ENCODE data around the gene SERBP1. TPM values are rescaled to one million over a fixed set of nuclear protein-coding genes. Genes with fewer than 3 reads are reported as not detected.
A peak's percentile ranks its signal among the peaks of the same experiment; 100 is the strongest.

Gene SERBP1
- 100 to 1,000 TPM; 354 to 447 TPM for total RNA-seq

- no peaks in the 10 kb centered on the region for H3K9me3 Mint-ChIP-seq
- H3K36me3 Mint-ChIP-seq, result peaks cover 48 to 55% of the 10 kb centered on the region in 2 donors
- ATAC-seq (peak; percentile 89 to 93), DNase-seq (ENCODE audit: low spot score in 2 of 2) (peak; percentile 91 to 97)
- H3K27ac Mint-ChIP-seq, result peak within 1 kb of the TSS; percentile 97 to 100
Observed at GRCh38 chr1:67430358-67431155, at the start of gene SERBP1. Gene SERBP1, minus strand, starts transcription at chr1:67430402. Its CDS starts 102 bp downstream, at chr1:67430300.

GRCh38 chr1:67479146-67479891, 49.1 kb upstream of the SERBP1 start:
- Mint-ChIP-seq H3K36me3 (no peaks in the 10 kb centered on the region), H3K9me3 (no peaks in the 10 kb centered on the region), H3K27ac (no peak overlapping the region)
- ATAC-seq (peak; percentile 82 to 92), DNase-seq (ENCODE audit: low spot score in 2 of 2) (peak in 1 of 2 donors; percentile 21)

GRCh38 chr1:67476906-67477305, 46.7 kb upstream of the SERBP1 start:
- no peaks in the 10 kb centered on the region for H3K36me3 Mint-ChIP-seq
- ATAC-seq (no peak), DNase-seq (ENCODE audit: low spot score in 2 of 2) (no peak)
- no peak overlapping the region for H3K27ac Mint-ChIP-seq
- no peaks in the 10 kb centered on the region for H3K9me3 Mint-ChIP-seq

GRCh38 chr1:67476006-67476482, 45.8 kb upstream of the SERBP1 start:
- DNase-seq (ENCODE audit: low spot score in 2 of 2), result no peak
- ATAC-seq, result no peak
- Mint-ChIP-seq H3K36me3 (no peaks in the 10 kb centered on the region), H3K9me3 (no peaks in the 10 kb centered on the region), H3K27ac (no peak overlapping the region)

- Mint-ChIP-seq H3K9me3 (no peaks in the 10 kb centered on the region), H3K36me3 (no peaks in the 10 kb centered on the region), H3K27ac (peak overlapping the region in 1 of 2 donors; percentile 7)
- DNase-seq (ENCODE audit: low spot score in 2 of 2) (no peak), ATAC-seq (no peak)
Observed at GRCh38 chr1:67472056-67472455, 41.9 kb upstream of the SERBP1 start.

GRCh38 chr1:67469431-67469830, 39.2 kb upstream of the SERBP1 start:
- no peak for DNase-seq (ENCODE audit: low spot score in 2 of 2)
- no peak overlapping the region for H3K27ac Mint-ChIP-seq
- no peaks in the 10 kb centered on the region for H3K9me3 Mint-ChIP-seq
- no peaks in the 10 kb centered on the region for H3K36me3 Mint-ChIP-seq
- no peak for ATAC-seq

GRCh38 chr1:67468066-67468718, 38.0 kb upstream of the SERBP1 start:
- no peak for ATAC-seq

GRCh38 chr1:67465375-67465774, 35.2 kb upstream of the SERBP1 start:
- no peaks in the 10 kb centered on the region for H3K36me3 Mint-ChIP-seq

More at GRCh38 chr1:67468066-67468718, 38.0 kb upstream of the SERBP1 start:
- no peaks in the 10 kb centered on the region for H3K36me3 Mint-ChIP-seq
- H3K9me3 Mint-ChIP-seq, result no peaks in the 10 kb centered on the region
- no peak overlapping the region for H3K27ac Mint-ChIP-seq
- DNase-seq (ENCODE audit: low spot score in 2 of 2), result no peak

GRCh38 chr1:67464746-67465145, 34.5 kb upstream of the SERBP1 start:
- DNase-seq (ENCODE audit: low spot score in 2 of 2), result no peak
- H3K9me3 Mint-ChIP-seq, result no peaks in the 10 kb centered on the region
- ATAC-seq, result no peak
- H3K36me3 Mint-ChIP-seq, result no peaks in the 10 kb centered on the region
- no peak overlapping the region for H3K27ac Mint-ChIP-seq

More at GRCh38 chr1:67465375-67465774, 35.2 kb upstream of the SERBP1 start:
- ATAC-seq (no peak), DNase-seq (ENCODE audit: low spot score in 2 of 2) (no peak)
- H3K9me3 Mint-ChIP-seq, result no peaks in the 10 kb centered on the region
- no peak overlapping the region for H3K27ac Mint-ChIP-seq

- no peaks in the 10 kb centered on the region for H3K36me3 Mint-ChIP-seq
- H3K9me3 Mint-ChIP-seq, result no peaks in the 10 kb centered on the region
- DNase-seq (ENCODE audit: low spot score in 2 of 2), result no peak
- no peak for ATAC-seq
- no peak overlapping the region for H3K27ac Mint-ChIP-seq
Observed at GRCh38 chr1:67464058-67464457, 33.9 kb upstream of the SERBP1 start.

- no peak for DNase-seq (ENCODE audit: low spot score in 2 of 2)
- Mint-ChIP-seq H3K36me3 (no peaks in the 10 kb centered on the region), H3K27ac (no peak overlapping the region), H3K9me3 (no peaks in the 10 kb centered on the region)
- no peak for ATAC-seq
Observed at GRCh38 chr1:67463298-67463955, 33.2 kb upstream of the SERBP1 start.

- no peaks in the 10 kb centered on the region for H3K9me3 Mint-ChIP-seq
- H3K27ac Mint-ChIP-seq, result no peak overlapping the region
- no peak for DNase-seq (ENCODE audit: low spot score in 2 of 2)
- H3K36me3 Mint-ChIP-seq, result no peaks in the 10 kb centered on the region
- no peak for ATAC-seq
Observed at GRCh38 chr1:67460676-67461500, 30.7 kb upstream of the SERBP1 start.

- DNase-seq (ENCODE audit: low spot score in 2 of 2) (no peak), ATAC-seq (no peak)
- Mint-ChIP-seq H3K36me3 (no peaks in the 10 kb centered on the region), H3K9me3 (no peaks in the 10 kb centered on the region), H3K27ac (no peak overlapping the region)
Observed at GRCh38 chr1:67459068-67459467, 28.9 kb upstream of the SERBP1 start.

GRCh38 chr1:67458663-67459062, 28.5 kb upstream of the SERBP1 start:
- no peak overlapping the region for H3K27ac Mint-ChIP-seq
- ATAC-seq (no peak), DNase-seq (ENCODE audit: low spot score in 2 of 2) (no peak)
- no peaks in the 10 kb centered on the region for H3K9me3 Mint-ChIP-seq
- no peaks in the 10 kb centered on the region for H3K36me3 Mint-ChIP-seq

GRCh38 chr1:67457247-67457646, 27.0 kb upstream of the SERBP1 start:
- no peaks in the 10 kb centered on the region for H3K36me3 Mint-ChIP-seq
- no peak for DNase-seq (ENCODE audit: low spot score in 2 of 2)
- H3K27ac Mint-ChIP-seq, result no peak overlapping the region
- no peak for ATAC-seq
- no peaks in the 10 kb centered on the region for H3K9me3 Mint-ChIP-seq

- H3K27ac Mint-ChIP-seq, result no peak overlapping the region
- no peaks in the 10 kb centered on the region for H3K36me3 Mint-ChIP-seq
- H3K9me3 Mint-ChIP-seq, result no peaks in the 10 kb centered on the region
- ATAC-seq, result no peak
- DNase-seq (ENCODE audit: low spot score in 2 of 2), result no peak
Observed at GRCh38 chr1:67451815-67452214, 21.6 kb upstream of the SERBP1 start.

Measured in activated naive CD4-positive, alpha-beta T cell treated with anti-CD3 and anti-CD28 coated beads, Interleukin-2, amount 50 U/mL, for 72 hours (primary cell).